ENCODE data around the gene DPYSL4. TPM values are rescaled to one million over a fixed set of nuclear protein-coding genes. Genes with fewer than 3 reads are reported as not detected.

The DPYSL4 gene
- total RNA-seq, 1 donor from 2014 or later: 17.7 TPM

DNA sequence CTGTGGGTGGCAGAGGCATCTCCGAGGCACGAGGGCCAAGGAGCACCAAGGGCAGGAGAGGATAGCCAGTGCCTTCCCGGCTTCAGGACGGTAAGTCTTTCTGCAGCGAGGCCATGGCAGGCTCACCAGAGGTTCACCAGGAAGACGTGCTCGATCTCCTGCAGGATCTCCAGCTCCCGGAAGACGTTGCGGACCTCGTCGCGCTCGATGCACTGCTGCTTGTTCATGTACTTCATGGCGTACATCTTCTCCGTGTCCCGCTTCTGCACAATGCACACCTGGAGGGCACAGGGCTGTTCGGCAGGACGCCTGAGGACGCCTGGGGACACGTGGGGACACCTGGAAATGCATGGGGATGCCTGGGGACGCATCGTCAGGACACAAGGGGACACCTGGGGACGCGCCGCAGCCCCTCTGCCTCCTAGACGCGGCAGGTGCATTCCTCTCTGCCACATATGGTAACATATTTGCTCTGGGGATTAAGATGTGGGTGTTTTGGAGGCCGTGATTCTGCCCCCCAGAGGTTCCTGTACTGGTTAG is 41.2 kb downstream of the DPYSL4 start:
- Histone ChIP-seq H3K4me3 (no peak overlapping the region), H3K27ac (no peak overlapping the region), H3F3A (ENCODE audit: low read depth) (no peaks in the 10 kb centered on the region), H3K36me3 (no peaks in the 10 kb centered on the region), H3K9ac (no peak overlapping the region), H3K27me3 (no peaks in the 10 kb centered on the region), H3K79me2 (ENCODE audit: low read depth) (no peaks in the 10 kb centered on the region), H2AFZ (replicated peaks) (no peak overlapping the region), H3K4me2 (no peak overlapping the region), H3K9me3 (ENCODE audit: low read depth) (no peaks in the 10 kb centered on the region), H3K4me1 (no peaks in the 10 kb centered on the region), H4K20me1 (ENCODE audit: low read depth) (no peaks in the 10 kb centered on the region)
- Mint-ChIP-seq H3K36me3 (peaks cover 5% of the 10 kb centered on the region), H3K4me1 (peaks cover 18% of the 10 kb centered on the region), H3K9me3 (peaks cover 2% of the 10 kb centered on the region), H3K27me3 (ENCODE audit: insufficient read depth, low read depth) (peaks cover 6% of the 10 kb centered on the region), H3K4me3 (no peak overlapping the region), H3K27ac (no peak overlapping the region)
- DNase-seq (ENCODE audit: low spot score): no peak
- TF ChIP-seq, protein P1, sequence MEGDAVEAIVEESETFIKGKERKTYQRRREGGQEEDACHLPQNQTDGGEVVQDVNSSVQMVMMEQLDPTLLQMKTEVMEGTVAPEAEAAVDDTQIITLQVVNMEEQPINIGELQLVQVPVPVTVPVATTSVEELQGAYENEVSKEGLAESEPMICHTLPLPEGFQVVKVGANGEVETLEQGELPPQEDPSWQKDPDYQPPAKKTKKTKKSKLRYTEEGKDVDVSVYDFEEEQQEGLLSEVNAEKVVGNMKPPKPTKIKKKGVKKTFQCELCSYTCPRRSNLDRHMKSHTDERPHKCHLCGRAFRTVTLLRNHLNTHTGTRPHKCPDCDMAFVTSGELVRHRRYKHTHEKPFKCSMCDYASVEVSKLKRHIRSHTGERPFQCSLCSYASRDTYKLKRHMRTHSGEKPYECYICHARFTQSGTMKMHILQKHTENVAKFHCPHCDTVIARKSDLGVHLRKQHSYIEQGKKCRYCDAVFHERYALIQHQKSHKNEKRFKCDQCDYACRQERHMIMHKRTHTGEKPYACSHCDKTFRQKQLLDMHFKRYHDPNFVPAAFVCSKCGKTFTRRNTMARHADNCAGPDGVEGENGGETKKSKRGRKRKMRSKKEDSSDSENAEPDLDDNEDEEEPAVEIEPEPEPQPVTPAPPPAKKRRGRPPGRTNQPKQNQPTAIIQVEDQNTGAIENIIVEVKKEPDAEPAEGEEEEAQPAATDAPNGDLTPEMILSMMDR (IDR thresholded peaks at IDR 0.05): no peak
- TF ChIP-seq EZH2phosphoT487 (IDR thresholded peaks at IDR 0.05) (no peak), EZH2 (IDR thresholded peaks at IDR 0.05) (no peak)

DNA sequence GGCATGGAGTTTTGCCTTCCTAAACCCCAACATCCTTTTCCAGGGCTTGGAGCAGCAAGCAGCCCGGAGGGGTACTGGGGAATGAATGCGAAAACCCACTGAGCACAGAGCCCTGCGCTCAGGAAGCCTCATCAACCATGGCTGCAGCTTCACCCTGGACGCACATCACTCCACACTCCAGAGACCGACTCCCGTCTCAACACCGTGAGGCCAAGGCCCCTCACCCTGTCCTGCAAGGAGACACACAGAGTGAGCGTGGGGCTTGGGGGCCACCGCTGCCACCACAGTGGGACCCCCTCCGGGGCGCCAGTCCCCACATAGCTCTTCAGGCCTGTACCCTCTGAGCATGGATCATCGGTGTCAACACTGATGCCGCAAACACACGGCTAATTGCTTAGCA is 41.9 kb downstream of the DPYSL4 start:
- Mint-ChIP-seq H3K27ac (no peak overlapping the region), H3K9me3 (peaks cover 2% of the 10 kb centered on the region), H3K4me1 (peaks cover 17% of the 10 kb centered on the region), H3K27me3 (ENCODE audit: insufficient read depth, low read depth) (peaks cover 6% of the 10 kb centered on the region), H3K36me3 (peaks cover 5% of the 10 kb centered on the region), H3K4me3 (no peak overlapping the region)
- H3K4me1 ChIP-seq: no peaks in the 10 kb centered on the region
- TF ChIP-seq, protein P1 (IDR thresholded peaks at IDR 0.05): no peak
- TF ChIP-seq EZH2phosphoT487 (IDR thresholded peaks at IDR 0.05) (no peak), EZH2 (IDR thresholded peaks at IDR 0.05) (no peak)
- no peaks in the 10 kb centered on the region for H3F3A ChIP-seq (ENCODE audit: low read depth)
- no peak overlapping the region for H3K4me2 ChIP-seq
- no peak overlapping the region for H3K9ac ChIP-seq
- H4K20me1 ChIP-seq (ENCODE audit: low read depth): no peaks in the 10 kb centered on the region
- H3K27ac ChIP-seq: no peak overlapping the region
- H3K36me3 ChIP-seq: no peaks in the 10 kb centered on the region
- no peak overlapping the region for H3K4me3 ChIP-seq
- H2AFZ ChIP-seq (replicated peaks): no peak overlapping the region
- H3K79me2 ChIP-seq (ENCODE audit: low read depth): no peaks in the 10 kb centered on the region
- H3K9me3 ChIP-seq (ENCODE audit: low read depth): no peaks in the 10 kb centered on the region
- DNase-seq (ENCODE audit: low spot score): no peak
- no peaks in the 10 kb centered on the region for H3K27me3 ChIP-seq

DNA sequence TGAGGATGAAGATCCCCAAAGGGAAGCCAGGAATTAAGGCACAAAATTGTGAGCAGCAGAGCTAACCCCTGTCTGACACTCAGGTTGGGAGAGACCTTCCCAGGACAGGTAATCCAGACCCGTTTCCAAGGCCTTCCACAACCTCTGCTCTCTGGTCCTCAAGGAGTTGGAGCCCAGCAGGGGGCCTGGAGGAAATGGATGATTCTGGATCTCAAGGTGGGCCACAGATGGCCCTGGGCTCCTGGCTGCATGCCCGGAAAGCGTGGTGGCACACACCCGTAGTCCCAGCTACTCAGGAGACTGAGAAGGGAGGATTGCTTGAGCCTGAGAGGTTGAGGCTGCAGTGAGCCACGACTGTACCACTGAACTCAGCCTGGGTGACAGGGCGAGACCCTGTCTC is 42.3 kb downstream of the DPYSL4 start:
- no peak overlapping the region for H3K4me2 ChIP-seq
- H3K27me3 ChIP-seq: no peaks in the 10 kb centered on the region
- Mint-ChIP-seq H3K36me3 (peaks cover 5% of the 10 kb centered on the region), H3K4me3 (no peak overlapping the region), H3K4me1 (peaks cover 16% of the 10 kb centered on the region), H3K27ac (no peak overlapping the region), H3K9me3 (peaks cover 2% of the 10 kb centered on the region), H3K27me3 (ENCODE audit: insufficient read depth, low read depth) (peaks cover 6% of the 10 kb centered on the region)
- TF ChIP-seq, protein P1 (IDR thresholded peaks at IDR 0.05): no peak
- TF ChIP-seq EZH2phosphoT487 (IDR thresholded peaks at IDR 0.05): no peak
- no peak for TF ChIP-seq EZH2 (IDR thresholded peaks at IDR 0.05)
- DNase-seq (ENCODE audit: low spot score): no peak
- H3K4me3 ChIP-seq: no peak overlapping the region
- no peaks in the 10 kb centered on the region for H3K9me3 ChIP-seq (ENCODE audit: low read depth)
- no peaks in the 10 kb centered on the region for H3K4me1 ChIP-seq
- H3K79me2 ChIP-seq (ENCODE audit: low read depth): no peaks in the 10 kb centered on the region
- H3F3A ChIP-seq (ENCODE audit: low read depth): no peaks in the 10 kb centered on the region
- no peaks in the 10 kb centered on the region for H4K20me1 ChIP-seq (ENCODE audit: low read depth)
- H2AFZ ChIP-seq (replicated peaks): no peak overlapping the region
- H3K27ac ChIP-seq: no peak overlapping the region
- H3K36me3 ChIP-seq: no peaks in the 10 kb centered on the region
- H3K9ac ChIP-seq: no peak overlapping the region
